Osteocyte (in vitro differentiated cells): ENCODE data around the gene PKP1. TPM values are rescaled to one million over a fixed set of nuclear protein-coding genes. Genes with fewer than 3 reads are reported as not detected.

Experiments used
- DNase-seq: peaks from one replicate; pipeline ENCODE4 v3.0.0; 2021; ENCODE audit warnings: mixed read lengths; ENCODE audit not compliant: unreplicated experiment; ENCODE audit errors: extremely low spot score
- H3K27ac Mint-ChIP-seq: one replicate; pipeline ENCODE4 v1.8.0; 2021; ENCODE audit warnings: mild to moderate bottlenecking, mixed read lengths; ENCODE audit not compliant: unreplicated experiment
- H3K27me3 Mint-ChIP-seq: one replicate; pipeline ENCODE4 v1.8.0; 2021; ENCODE audit warnings: mixed read lengths; ENCODE audit not compliant: unreplicated experiment
- H3K36me3 Mint-ChIP-seq: one replicate; pipeline ENCODE4 v1.8.0; 2021; ENCODE audit warnings: mixed read lengths; ENCODE audit not compliant: unreplicated experiment
- H3K4me1 Mint-ChIP-seq: one replicate; pipeline ENCODE4 v1.8.0; 2021; ENCODE audit warnings: mixed read lengths; ENCODE audit not compliant: unreplicated experiment
- H3K4me3 Mint-ChIP-seq: one replicate; pipeline ENCODE4 v1.8.0; 2021; ENCODE audit warnings: mild to moderate bottlenecking, moderate library complexity, mixed read lengths; ENCODE audit not compliant: unreplicated experiment
- H3K9me3 Mint-ChIP-seq: one replicate; pipeline ENCODE4 v1.8.0; 2021; ENCODE audit warnings: mixed read lengths; ENCODE audit not compliant: unreplicated experiment
- total RNA-seq: library from RNA; stranded (reverse); gene quantifications from 2 replicates; pipeline ENCODE4 v1.2.1, GENCODE V29; 2021
- TF ChIP-seq, protein P1 (sequence below): fragments of 200-600 bp; sonication (generic); IDR thresholded peaks from 2 replicates; pipeline ENCODE4 v1.5.0; 2021; ENCODE audit warnings: antibody characterized with exemption, mild to moderate bottlenecking, moderate library complexity

The PKP1 gene
- total RNA-seq, 1 donor from 2014 or later = not detected

GRCh38 chr1:201354901-201355295, 71.6 kb downstream of the PKP1 start:
- TF ChIP-seq, protein P1, sequence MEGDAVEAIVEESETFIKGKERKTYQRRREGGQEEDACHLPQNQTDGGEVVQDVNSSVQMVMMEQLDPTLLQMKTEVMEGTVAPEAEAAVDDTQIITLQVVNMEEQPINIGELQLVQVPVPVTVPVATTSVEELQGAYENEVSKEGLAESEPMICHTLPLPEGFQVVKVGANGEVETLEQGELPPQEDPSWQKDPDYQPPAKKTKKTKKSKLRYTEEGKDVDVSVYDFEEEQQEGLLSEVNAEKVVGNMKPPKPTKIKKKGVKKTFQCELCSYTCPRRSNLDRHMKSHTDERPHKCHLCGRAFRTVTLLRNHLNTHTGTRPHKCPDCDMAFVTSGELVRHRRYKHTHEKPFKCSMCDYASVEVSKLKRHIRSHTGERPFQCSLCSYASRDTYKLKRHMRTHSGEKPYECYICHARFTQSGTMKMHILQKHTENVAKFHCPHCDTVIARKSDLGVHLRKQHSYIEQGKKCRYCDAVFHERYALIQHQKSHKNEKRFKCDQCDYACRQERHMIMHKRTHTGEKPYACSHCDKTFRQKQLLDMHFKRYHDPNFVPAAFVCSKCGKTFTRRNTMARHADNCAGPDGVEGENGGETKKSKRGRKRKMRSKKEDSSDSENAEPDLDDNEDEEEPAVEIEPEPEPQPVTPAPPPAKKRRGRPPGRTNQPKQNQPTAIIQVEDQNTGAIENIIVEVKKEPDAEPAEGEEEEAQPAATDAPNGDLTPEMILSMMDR = no peak
- H3K27ac Mint-ChIP-seq = no peak overlapping the region
- H3K4me1 Mint-ChIP-seq = no peaks in the 10 kb centered on the region
- H3K9me3 Mint-ChIP-seq = no peaks in the 10 kb centered on the region
- no peak overlapping the region for H3K4me3 Mint-ChIP-seq
- H3K27me3 Mint-ChIP-seq = peaks cover 47% of the 10 kb centered on the region
- H3K36me3 Mint-ChIP-seq = no peaks in the 10 kb centered on the region
- no peak for DNase-seq

GRCh38 chr1:201355471-201355870, 72.2 kb downstream of the PKP1 start:
- Mint-ChIP-seq H3K4me1 (no peaks in the 10 kb centered on the region), H3K9me3 (no peaks in the 10 kb centered on the region), H3K27me3 (peaks cover 47% of the 10 kb centered on the region), H3K36me3 (no peaks in the 10 kb centered on the region), H3K27ac (no peak overlapping the region), H3K4me3 (no peak overlapping the region)
- no peak for DNase-seq
- TF ChIP-seq, protein P1 = no peak

GRCh38 chr1:201356236-201356635, 72.9 kb downstream of the PKP1 start:
- H3K36me3 Mint-ChIP-seq = no peaks in the 10 kb centered on the region
- TF ChIP-seq, protein P1 = no peak
- H3K27ac Mint-ChIP-seq = no peak overlapping the region
- no peaks in the 10 kb centered on the region for H3K4me1 Mint-ChIP-seq
- H3K9me3 Mint-ChIP-seq = no peaks in the 10 kb centered on the region
- no peak for DNase-seq
- no peak overlapping the region for H3K4me3 Mint-ChIP-seq
- H3K27me3 Mint-ChIP-seq = peaks cover 42% of the 10 kb centered on the region

- no peak overlapping the region for H3K4me3 Mint-ChIP-seq
- peaks cover 39% of the 10 kb centered on the region for H3K27me3 Mint-ChIP-seq
- no peaks in the 10 kb centered on the region for H3K9me3 Mint-ChIP-seq
- no peaks in the 10 kb centered on the region for H3K4me1 Mint-ChIP-seq
- no peak for DNase-seq
- TF ChIP-seq, protein P1 = no peak
- no peak overlapping the region for H3K27ac Mint-ChIP-seq
- no peaks in the 10 kb centered on the region for H3K36me3 Mint-ChIP-seq
Measured at GRCh38 chr1:201356701-201357100, 73.4 kb downstream of the PKP1 start.

DNA sequence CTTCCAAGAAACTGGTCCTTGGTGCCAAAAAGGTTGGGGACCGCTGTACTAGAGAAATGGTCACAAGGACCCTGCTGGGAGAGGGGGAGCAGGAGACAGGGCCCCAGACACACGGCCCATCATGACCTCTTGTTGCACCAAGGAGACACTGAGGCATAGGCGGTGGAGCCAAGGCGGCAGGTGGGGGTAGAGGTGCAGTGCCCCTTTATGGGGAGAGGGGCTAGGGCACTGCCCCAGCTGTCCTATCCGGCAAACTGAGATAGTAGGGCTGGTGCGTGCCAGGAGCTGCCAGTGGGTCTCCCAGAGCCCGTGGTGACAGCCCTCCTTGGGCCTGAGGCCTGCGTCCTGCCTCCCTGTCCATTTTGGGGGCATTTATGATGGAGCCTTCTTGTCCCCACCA, 73.9 kb downstream of the PKP1 start:
- Mint-ChIP-seq H3K4me3 (no peak overlapping the region), H3K9me3 (no peaks in the 10 kb centered on the region), H3K27ac (no peak overlapping the region), H3K27me3 (peaks cover 40% of the 10 kb centered on the region), H3K4me1 (no peaks in the 10 kb centered on the region), H3K36me3 (no peaks in the 10 kb centered on the region)
- DNase-seq = no peak
- TF ChIP-seq, protein P1 = no peak
